GM18858 (cell line): Measurements from ENCODE around the gene ST14.

Source experiments
- ATAC-seq: cut with Tn5 transposase; IDR thresholded peaks from one replicate; pipeline ENCODE4 v1.9.1; 2021; ENCODE audit not compliant: unreplicated experiment

Gene ST14

GRCh38 chr11:130159657-130160497 lies at the start of gene ST14:
Gene ST14 (plus strand): TSS chr11:130159782. CDS start chr11:130159980, 198 bp downstream.
- no peak for ATAC-seq

- ATAC-seq: no peak
Observed at GRCh38 chr11:130110339-130111108, 49.1 kb upstream of the ST14 start.

- no peak for ATAC-seq
Observed at GRCh38 chr11:130112071-130112830, 47.3 kb upstream of the ST14 start.

DNA sequence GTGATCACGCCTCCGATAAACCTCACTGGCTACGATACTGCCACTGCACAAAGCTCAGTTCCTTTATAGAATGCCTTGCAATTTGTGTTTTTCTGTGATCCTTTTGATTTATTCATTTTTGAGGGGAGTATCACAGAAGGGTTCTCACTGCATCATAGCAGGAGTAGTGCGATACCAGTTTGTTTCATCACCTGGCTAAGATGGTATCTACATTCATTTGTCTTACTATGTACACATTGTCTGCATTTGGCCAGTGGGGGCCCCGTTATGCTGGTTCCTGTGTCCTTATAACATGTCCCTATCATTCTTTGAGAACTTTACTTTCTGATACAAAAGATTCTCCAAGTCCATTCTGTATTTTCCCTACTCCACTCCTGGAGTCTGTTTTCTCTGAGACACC lies 45.3 kb upstream of the ST14 start:
- no peak for ATAC-seq

DNA sequence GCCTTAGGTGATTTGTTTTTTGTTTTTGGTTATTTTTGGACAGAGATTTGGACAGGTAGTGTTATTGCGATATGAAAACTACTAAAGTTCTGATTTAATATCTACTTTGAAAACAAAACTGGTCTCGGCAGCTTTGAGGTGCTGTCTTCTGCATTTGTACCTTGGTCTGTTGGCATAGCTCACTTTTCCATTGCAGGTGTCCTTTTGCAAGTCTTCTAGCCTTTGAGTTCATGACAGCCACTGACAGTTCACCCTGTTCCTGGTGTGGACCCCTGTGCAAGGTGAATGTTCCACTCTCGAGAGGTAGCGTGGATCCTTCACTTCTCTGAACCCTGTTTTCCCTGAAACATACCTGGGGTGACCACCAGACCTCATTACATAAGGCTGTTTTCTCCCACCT lies 44.9 kb upstream of the ST14 start:
- ATAC-seq: no peak

DNA sequence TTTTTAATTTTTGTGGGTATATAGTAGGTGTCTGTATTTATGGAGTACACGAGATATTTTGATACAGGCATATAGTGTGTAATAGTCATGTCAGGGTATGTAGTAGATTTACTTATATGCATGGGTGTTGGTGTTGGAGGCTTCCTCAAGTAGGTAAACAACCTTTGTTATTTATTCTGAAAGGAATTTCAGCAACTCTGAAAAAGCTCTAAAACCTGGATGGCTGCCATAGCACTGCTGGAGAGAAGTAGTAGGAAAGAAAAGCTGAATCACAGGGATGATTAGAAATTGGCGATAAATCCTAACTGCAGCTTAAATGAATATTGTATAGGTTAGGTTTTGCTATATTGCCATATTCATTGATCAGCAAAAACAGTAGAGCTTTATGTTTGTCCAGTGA lies 44.4 kb upstream of the ST14 start:
- no peak for ATAC-seq

GRCh38 chr11:130118165-130118564 lies 41.4 kb upstream of the ST14 start:
- ATAC-seq: peak; percentile 90

GRCh38 chr11:130118636-130119387 lies 40.8 kb upstream of the ST14 start:
- peak; percentile 35 for ATAC-seq

DNA sequence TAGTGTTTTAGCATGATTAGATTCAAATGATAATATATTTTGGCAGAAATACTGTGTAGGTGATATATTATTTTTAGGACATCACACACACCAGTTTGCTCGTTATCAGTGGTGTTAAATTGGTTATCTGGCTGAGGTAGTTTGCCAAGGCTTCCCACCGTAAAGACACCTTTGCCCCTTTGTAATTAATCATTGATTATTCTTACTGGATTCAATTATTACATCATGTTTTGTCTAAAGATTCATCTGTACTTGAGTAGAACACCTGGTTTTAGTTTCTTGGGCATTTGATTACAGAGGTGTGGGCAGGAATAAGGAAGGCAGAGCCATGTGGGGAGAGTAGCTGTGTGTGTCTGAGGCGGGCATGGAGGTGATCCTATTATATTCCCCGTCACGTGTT lies 39.5 kb upstream of the ST14 start:
- no peak for ATAC-seq

GRCh38 chr11:130121445-130121978 lies 38.1 kb upstream of the ST14 start:
- ATAC-seq: no peak

DNA sequence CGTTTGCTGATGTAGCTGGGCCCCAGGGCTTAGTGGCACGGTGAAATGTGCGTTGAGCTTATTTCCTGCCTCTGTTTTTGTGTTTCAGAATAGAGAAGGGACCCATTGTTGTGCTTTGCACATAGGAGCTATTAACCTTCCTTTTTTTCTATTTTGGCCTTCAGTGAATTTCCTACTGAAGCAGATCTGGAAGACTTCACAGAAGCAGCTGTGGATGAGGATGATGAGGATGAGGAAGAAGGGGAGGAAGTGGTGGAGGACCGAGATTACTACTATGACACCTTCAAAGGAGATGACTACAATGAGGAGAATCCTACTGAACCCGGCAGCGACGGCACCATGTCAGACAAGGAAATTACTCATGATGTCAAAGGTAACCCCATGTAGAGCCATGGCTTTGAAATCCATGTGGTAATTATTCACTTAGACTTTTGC lies 37.4 kb upstream of the ST14 start:
- ATAC-seq: no peak

- no peak for ATAC-seq
Observed at GRCh38 chr11:130123414-130124040, 36.1 kb upstream of the ST14 start.

DNA sequence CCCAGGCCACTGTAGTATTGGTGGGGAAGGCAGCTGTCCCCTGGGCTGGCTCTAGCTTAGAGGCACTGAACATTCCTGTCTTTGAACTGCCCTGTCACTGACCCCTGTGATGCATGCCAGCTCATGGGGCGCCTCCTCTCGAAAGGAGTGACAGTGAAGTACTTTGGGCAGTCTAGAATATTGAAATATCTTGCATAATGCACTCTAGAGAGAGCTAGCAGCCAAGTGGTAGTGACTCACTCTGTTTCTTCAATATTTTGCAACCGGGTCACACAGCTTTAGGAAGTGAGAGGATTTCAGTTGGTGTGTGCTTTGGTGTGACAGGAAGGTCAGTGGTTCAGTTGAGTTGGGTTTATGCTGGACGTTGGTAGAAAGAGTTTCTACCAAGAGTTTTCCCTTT lies 35.5 kb upstream of the ST14 start:
- no peak for ATAC-seq

- ATAC-seq: no peak
Observed at GRCh38 chr11:130125638-130126037, 33.9 kb upstream of the ST14 start.

GRCh38 chr11:130126516-130126915 lies 33.1 kb upstream of the ST14 start:
- no peak for ATAC-seq

- ATAC-seq: no peak
Observed at GRCh38 chr11:130127509-130127908, 32.1 kb upstream of the ST14 start.

DNA sequence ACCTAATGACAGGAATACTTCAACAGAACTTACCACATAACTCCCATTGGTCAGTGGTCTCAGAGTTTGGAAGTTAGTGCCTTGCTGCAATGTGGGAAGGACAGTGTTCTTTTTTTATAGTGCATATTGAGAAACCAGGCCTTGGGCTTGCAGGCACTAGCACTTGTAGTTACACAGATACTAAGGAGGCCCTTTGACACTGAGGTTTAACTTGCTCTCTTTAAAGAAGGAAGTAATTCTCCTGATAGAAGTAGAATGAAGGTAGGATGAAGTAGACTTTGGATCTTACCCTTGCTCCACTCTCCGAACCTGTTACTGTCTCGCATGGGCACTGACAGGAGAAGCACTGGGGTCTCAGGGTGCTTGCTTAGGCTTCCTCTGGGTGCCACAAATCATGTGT lies 31.0 kb upstream of the ST14 start:
- no peak for ATAC-seq

DNA sequence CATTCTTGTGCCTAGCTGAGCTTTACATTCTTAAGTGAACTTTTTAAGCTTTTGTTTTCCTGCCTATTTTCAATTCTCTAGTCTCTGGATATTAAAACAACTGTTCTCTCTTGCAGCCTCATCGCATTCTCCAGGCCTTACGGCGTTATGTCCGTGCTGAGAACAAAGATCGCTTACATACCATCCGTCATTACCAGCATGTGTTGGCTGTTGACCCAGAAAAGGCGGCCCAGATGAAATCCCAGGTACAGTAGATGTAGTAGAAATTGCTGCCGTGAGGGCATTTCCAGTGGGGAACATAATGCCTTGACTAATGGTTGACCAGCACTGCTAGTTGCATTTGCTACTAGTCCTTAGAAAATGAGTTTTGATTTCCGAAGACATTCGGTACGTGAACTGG lies 29.7 kb upstream of the ST14 start:
- no peak for ATAC-seq

DNA sequence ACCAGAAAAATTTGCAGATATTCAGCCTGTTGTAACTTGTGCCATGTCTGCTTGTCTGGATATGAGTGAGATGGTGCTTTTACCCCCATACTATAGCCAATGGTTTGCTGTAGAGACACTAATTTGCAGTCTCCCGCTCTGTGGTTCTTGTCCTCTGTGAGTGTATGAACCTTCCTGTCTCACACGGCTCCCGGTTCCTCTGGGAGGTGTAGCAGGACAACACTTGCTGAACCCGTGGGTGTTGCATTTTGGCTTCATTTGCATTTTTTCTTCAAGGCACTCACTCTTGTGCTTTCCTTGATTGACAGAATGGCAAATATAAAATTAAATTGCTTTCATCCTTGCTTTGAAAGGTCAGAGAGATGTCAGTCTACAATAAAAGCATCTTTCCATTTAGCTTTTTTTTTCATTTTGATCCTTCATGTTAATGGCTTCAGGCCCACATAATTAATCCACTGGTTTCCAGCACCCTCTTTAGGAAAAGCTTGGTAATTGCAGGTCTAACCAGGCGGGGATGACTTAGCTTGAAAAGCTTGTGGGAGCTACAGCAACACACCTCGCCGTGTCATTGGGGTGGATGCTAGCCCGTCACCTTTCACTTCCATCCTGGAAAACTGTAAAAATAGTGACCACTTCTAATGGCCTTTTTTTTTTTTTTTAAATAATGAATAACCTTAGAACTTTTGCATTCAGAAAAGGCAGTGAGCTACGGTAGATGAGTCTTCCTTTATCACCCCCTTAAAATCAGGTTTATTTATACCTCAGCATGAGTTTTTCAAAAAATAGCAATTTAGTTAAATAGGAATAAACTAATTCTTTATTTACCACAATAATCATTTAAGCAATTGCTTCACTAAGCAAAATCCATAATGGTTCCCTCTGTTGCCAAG lies 27.4 kb upstream of the ST14 start:
- peak; percentile 47 for ATAC-seq
